CD4-positive, alpha-beta T cell treated with Interferon alpha-2 for 1 hour (primary cell): ENCODE results near the gene PIK3CG.
A peak's percentile ranks its signal among the peaks of the same experiment; 100 is the strongest.
"Not testable (repeated sequence)": the region's sequence is repeated elsewhere in the genome, so short reads cannot be mapped to it uniquely, and the experiment has no call there.

ENCODE experiments used
- DNase-seq, 2 donors: peaks; one replicate each; pipeline ENCODE4 v3.0.0-alpha.2; 2020 to 2022

Gene PIK3CG

DNA sequence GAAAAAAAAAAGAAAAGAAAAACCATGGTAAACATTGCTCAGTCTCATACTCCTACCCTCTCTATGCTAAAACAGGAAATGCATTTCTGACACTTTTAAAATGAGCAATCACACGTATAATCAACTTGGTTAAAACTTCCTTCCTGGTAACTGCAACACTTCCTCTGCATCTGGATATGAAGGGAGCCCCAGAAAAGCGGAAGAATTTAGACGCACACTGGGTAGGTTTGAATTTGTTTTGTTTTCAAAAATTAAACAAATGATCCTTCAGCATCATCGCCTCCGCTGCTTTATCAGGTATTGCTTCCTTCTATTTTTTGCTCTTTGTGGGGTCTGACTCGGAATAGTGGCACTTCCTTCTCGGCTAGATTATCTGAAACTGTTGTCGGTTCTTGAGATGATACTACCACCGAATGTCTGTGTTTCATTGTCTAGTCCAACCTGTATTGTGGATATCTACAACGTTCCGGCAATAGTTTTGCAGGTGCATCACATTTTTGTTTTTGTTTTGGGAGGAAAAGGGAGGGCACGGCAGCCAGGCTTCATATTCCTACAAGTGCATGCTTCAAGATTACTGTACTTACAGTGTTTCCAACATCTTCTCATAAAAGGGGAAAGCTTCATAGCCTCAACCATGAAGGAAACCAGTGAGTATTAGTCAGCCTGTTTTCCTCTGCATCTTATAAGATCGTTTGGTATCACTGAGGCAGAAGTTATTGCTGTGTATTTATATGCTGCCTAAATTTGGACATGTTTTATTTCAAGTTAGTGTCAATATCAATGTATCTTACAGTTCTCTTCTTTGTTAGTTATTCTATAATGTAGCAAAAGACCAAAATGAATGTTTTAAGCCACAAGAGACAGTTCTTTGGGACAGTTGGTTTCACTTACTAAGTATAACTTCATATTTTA, at the start of gene PIK3CG:
TSS of gene PIK3CG (plus strand) at position 153 of the 912 bp plus-strand sequence. CDS start 2,280 bp downstream, outside the sequence.
- peak; percentile 45 to 72 for DNase-seq

DNA sequence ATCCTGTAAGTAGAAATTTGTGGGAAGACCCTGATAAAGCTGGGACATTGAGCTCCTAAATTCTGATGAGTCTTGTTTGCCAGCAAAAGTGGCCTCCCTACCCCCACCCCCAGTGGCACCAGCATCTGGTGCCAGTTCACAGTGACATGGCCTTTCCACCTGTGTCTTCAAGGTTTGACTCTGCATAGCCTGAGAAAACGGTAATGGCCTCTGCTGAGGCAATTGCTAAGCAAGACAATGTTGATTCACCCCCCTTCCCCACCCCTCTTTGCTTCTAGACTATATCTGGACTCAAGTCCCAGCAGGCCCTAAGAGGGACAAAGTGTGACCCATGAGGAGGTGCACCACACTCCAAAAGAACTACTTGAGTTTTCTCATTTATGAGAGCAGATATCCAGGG, 48.0 kb upstream of the PIK3CG start:
- DNase-seq = no peak

DNA sequence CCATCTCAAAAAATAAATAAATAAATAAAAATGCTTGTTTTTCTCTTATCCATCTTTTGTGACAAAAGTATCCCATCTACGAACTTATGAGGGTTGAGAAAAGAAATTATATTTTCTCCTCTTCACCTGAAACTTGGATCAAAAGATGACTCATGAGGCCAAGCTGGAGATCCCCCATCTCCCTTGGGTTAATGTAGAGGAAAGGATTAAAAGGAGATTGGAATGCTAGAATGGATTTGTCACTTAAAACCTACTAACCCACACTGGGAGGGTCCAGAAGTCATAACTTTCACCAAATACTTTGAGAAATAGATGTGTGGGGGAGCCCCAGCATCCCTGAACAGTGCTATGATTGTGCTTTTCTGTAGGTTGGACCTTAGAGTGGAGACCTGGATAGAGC, 46.3 kb upstream of the PIK3CG start:
- DNase-seq = no peak

DNA sequence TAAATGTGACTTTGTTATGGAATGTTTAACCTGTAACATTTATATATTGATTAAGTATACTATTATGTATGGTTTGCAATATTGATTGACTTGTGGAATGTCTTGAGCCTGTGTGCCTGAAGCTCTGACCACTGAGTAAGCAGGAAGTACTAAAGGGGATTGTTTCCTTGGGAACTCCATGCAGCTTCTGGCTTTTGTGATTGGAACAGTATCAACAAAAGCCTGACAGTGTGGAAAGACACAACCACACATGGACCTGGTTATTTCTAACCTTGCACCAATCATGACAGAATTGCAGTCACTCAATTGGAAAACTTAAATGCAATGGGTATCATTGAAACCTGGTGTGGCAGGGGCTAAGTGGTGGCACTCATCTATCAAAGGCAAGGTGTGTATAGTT, 45.5 kb upstream of the PIK3CG start:
- DNase-seq = no peak

DNA sequence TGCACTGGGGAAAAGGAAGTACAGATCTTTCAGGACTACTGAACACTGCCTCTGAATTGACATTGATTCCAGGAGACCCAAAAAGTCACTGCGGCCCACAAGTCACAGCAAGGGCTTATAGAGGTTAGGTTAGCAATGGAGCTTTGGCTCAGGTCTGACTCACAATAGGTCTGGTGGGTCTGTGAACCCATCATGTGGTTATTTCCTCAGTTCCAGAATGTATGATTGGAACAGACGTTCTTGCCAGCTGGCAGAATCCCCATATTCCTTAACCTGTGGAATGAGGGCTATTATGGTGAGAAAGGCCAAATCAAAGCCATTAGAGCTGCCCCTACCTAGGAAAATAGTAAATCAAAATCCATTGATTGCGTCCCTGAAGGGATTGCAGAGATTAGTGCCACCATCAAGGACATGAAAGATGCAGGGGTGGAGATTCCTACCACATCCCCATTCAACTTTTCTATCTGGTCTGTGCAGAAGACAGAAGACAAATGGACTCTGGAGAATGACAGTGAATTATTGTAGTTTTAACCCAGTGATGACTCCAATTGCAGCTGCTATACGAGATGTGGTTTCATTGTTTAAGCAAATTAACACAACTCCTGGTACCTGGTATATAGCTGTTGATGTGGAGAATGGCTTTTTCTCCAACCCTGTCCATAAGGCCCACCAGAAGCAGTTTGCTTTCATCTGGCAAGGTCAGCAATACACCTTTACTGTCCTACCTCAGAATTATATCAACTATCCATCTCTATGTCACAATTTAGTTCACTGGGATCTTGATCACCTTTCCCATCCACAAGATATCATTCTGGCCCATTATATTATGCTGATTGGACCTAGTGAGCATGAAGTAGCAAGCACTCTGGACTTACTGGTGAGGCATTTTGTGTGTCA, 44.5 kb upstream of the PIK3CG start:
- DNase-seq = no peak

DNA sequence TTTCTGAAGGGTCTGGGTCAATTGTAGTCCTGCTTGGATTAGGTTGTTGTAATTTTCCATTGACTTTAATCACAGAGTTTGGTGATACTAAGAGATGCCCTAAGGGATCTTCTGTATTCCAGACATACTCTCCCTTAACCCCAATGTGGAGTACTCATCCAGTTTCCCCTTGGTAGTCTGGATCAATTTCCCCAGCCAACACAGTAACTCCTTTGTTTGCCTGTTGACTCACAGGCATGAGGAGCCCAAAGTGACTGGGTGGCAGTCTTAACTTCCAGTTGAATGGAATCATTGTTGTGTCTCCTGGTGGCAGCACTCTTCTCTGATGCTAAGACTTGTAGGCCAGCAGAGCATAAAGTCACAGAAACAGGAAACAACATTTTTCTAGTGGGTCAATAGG, 41.5 kb upstream of the PIK3CG start:
- no peak for DNase-seq

DNA sequence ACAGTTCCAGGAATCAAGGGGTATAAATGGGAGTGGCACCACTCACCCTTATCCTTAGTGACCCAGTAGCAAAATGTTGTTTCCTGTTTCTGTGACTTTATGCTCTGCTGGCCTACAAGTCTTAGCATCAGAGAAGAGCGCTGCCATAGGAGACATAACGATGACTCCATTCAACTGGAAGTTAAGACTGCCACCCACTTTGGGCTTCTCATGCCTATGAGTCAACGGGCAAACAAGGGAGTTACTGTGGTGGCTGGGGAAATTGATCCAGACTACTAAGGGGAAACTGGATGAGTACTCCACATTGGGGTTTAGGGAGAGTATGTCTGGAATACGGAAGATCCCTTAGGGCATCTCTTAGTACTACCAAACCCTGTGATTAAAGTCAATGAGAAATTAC, 40.6 kb upstream of the PIK3CG start:
- DNase-seq = no peak

DNA sequence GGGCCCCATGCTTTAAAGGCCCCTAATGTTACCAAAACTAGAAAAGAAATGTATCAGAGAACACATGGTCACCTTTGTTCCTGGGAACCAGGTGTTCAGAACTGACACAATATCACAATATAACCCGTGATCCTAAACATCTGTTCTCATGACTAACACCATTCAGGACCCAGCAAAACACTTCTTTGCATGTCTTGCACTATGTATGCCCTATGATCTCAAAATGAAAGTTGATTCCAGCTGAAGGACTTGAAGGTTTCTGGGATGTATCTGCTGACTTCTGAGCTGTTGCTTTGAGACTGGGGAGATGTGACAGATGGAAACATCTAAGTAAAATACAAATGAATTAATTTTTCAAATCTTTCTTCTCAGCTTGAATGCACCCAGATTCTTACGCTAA, 37.5 kb upstream of the PIK3CG start:
- no peak for DNase-seq

DNA sequence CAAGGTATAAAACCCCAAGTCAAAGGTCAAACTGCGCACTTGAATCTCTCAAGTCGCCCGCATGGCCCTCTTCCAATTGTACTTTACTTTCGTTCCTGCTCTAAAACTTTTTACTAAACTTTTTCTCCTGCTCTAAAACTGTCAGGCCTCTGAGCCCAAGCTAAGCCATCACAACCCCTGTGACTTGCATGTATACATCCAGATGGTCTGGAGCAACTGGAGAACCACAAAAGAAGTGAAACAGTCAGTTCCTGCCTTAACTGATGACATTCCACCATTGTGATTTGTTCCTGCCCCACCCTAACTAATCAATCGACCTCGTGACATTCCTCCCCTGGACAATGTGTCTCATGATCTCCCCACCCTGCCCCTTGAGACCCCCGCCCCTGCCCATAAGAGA, 35.6 kb upstream of the PIK3CG start:
- no peak for DNase-seq

DNA sequence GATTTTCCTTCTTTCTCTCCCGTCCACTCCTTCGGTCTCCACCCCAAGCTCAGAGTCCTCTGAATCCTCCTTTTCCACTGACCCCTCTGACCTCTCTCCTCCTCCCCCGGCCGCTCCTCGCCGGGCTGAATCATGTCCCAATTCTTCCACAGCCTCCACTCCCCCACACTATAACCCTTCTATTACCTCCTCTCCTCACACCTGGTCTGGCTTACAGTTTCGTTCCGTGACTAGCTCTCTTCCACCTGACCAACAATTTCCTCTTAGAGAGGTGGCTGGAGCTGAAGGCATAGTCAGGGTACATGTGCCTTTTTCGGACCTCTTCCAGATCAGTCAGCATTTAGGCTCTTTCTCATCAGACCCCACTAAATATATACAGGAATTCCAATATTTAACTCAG, 34.2 kb upstream of the PIK3CG start:
- not testable (repeated sequence) for DNase-seq

DNA sequence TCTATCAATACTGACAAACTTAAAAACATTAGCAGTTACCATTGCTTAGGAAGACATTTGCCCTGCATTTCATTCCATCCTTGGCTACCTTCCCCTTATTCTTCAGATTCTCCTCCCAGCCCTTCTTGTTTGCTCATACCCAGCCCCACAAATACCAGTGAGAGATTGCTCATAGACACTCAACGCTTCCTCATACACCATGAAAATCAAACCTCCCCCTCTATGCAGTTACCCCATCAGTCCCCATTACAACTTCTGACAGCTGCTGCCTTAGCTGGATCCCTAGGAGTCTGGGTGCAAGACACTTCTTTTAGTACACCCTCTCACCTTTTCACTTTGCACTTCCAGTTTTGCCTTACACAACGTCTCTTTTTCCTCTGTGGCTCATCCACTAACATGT, 28.3 kb upstream of the PIK3CG start:
- DNase-seq = no peak

DNA sequence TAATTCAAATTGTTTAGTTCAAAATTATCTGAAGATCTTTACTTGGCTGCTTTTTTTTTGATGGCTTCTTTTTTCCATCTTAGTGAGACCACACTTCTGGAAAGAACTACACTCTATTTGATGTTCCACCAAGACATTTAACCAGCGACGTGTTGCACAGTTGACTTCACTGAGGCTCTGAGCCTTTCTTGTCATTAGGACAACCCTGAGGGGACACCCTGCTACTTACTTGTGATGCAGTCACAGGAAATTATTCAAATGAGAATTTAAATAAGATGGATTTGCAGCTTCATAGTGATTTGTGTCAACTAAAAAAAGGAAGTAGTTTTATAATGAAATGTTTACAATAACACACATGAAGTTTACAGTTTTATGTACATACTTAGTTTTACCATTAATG, 25.6 kb upstream of the PIK3CG start:
- no peak for DNase-seq

DNA sequence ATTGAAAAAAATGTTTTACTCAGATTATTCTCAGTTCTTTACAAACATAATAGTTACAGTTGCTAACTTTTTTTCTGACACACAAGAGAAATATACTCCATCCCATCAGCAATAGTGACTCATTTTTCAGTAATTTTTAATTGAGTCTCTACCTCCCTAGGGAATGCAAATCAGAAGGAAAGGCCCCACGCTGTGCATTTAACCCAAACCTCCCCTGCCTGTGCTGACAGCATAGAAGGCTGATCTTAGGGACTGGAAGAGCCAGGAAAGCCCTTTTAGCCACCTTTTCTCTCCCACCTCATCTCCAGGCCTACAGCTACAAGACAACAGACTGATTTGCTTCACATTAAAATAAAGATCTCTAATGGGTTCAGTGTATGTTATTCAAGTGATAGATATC, 24.7 kb upstream of the PIK3CG start:
- no peak for DNase-seq

DNA sequence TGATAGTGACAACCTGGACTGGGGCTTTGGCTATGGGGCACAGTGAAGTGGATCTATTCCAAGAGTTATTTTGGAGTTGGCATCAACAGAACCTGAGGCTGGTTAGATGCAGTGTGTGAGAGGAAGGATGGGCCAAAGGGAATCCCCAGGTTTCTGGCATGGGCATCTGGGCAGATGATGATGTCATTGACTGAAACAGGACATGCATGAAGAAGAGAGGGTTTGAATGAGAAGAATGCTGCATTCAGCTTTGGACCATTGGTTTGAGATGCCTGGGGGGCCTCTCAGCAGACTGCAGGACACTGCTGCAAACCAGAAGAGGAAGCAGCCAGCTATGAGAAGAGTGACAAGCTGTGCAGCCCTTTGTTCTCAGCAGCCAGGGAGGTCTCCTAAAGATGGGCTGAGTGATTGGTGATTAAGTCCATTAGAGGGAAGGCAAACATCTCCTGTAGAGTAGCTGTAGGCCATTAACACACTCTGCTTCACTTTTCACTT, 23.1 kb upstream of the PIK3CG start:
- DNase-seq = no peak

DNA sequence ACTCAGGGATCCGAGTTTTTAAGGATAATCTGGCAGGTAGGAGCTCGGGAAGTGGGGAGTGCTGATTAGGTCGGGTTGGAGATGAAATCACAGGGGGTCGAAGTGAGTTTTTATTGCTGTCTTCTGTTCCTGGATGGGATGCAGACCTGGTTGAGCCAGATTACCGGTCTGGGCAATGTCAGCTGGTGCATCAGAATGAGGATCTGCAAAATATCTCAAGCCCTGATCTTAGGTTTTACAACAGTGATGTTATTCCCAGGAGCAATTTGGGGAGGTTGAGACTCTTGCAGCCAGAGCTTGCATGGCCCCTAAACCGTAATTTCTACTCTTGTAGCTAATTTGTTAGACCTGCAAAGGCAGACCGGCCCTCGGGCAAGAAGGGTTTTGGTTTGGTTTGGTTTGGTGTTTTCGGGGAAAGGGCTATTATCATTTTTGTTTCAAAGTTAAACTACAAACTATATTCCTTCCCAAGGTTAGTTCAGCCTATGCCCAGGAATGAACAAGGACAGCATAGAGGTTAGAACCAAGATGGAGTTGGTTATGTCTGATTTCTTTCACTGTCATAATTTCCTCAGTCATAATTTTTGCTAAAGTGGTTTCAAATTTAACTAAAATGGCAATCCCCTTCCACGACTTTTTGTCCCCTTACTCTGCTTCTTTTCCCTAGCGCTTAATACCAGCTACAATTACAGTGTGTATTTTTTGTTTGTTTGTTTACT, 20.6 kb upstream of the PIK3CG start:
- no peak for DNase-seq

DNA sequence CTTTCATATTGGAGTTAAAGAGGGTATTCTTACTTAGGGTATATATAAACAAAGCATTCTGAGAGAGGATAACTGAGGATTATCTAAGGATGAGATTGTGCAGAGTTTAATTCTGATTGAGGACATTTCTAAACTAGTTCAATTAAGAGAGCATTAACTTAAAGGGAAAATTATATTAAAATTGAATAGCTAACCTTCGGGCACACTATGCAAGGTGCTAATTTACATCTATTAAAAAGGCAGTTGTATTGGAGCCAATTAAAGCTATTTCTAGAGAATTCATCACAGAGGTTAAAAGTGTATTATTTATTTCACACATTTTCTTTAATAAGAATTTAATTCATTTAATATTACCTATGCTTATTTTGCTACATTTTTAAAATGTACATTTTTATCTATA, 17.0 kb upstream of the PIK3CG start:
- no peak for DNase-seq

DNA sequence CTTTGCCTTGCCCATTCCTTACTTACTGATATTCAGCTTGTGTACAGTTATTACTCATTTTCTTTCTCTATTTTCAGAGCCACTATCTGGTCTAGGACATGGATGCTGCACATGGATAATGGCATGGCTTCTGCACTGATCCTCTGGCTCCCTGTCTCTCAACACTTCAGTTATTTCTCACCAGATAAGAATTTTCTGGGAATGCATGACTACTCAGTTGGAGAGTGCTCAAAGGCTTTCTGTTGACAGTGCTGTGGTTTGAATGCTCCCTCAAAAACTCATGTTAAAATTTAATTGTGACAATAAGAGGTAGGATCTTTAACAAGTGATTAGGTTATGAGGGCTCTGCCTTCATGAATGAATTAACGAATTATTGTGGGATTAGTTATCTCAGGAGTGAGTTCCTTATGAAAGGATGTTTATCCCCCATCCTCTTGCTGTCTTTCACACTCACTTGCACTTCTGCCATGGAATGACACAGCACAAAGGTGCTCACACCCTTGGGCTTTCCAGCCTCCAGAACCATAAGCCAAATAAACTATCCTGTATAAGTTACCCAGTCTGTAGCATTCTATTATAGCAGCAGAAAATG, 16.1 kb upstream of the PIK3CG start:
- DNase-seq = no peak

DNA sequence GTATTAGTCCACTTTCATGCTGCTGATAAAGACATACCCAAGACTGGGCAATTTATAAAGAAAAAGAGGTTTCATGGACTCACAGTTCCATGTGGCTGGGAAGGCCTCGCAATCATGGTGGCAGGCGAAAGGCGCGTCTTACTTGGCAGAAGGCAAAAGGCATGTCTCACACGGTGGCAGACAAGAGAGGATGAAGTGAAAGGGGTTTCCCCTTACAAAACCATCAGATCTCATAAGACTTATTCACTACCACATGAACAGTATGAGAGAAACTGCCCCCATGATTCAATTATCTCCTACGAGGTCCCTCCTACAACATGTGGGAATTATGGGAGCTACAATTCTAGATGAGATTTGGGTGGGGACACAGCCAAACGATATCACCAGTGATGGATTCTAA, 13.4 kb upstream of the PIK3CG start:
- not testable (repeated sequence) for DNase-seq

DNA sequence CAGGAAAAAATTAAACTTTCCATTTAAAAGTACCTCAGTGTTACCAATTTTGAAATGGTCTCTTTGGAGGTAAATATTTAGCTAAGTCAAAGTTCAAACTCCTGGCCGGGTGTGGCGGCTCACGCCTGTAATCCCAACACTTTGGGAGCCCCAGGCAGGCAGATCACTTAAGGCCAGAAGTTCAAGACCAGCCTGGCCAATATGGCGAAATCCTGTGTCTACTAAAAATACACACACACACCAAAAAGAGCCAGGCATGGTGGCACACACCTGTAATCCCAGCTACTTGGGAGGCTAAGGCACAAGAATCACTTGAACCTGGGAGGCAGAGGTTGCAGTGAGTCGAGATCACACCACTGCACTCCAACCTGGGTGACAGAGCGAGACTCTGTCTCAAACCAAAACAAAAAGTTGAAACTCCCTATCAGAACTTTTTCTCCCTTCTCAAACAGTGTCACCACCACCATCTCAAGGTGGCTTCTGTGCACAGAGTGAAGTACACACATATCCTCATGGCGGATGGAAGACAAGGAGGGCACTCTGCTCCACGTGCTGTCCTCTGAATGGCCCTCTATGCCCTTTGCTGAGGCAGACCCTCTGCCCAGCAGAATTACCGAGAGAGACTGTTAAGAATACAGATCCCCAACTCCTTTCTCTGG, 11.7 kb upstream of the PIK3CG start:
- no peak for DNase-seq

DNA sequence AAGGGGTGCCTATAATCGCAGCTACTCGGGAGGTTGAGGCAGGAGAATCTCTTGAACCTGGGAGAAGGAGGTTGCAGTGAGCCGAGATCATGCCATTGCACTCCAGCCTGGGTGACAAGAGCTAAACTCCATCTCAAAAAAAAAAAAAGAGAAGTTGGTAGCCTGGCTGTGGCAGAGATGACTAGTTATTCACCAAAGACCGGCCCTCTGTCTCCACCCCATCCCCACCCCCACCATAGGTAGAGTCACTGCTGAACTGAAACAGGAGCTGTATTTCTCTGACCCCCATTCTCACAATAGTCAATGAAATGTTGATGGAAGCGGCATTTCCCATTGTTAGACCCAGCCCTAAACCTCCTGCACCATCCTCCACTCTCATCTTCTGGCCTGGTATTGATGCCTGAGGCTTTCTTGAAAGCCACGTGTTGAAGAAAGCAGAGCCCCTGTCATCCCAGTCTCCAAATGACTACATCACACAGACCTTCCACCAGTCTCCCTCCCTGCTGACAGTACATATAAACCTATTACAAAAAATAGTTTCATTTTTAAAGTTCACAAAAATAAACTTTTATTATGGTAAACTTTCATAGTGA, 9.4 kb upstream of the PIK3CG start:
- no peak for DNase-seq
